ENCODE data around the gene ISG15. TPM values are rescaled to one million over a fixed set of nuclear protein-coding genes. Genes with fewer than 3 reads are reported as not detected.

Gene ISG15
- total RNA-seq, 1 experiment from 2014 or later: 165 TPM

DNA sequence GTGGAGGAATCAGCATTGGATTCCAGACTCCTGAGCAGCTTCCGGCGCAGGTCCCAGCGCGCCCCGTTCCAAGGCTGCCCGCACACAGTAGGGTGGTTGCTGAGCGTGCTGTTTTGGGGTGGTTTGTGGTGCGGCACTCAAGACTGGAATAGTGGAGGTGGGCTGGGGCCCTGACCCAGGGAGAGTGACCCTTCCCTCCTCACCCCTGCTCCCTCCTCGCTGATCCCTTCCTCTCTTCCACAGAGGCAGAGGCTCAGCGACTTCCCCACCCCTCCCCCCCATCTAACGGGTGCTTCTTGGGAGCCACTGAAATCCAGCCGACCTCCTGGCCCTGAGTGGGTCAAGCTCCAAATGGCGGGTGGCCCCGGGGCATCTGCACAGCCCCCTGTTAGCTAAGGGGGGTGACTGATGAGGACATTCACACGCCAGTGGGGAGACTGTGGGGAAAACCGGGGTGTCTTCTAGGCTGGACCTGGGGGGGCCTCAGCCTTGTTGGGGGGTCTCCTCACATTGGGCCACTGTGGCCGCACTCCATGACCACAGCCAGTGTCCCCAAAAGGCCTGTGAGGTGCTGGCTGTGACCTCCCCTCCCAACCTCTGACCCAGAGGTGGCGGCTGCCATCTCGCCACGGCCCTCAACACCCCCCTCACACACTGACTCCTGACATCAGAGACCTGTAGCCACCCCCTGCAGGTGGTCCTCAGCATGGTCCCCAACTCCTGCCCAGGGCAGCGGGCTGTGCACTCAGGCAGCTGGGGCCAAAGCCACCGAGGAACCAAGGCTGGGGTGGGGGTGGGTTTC is 9.5 kb upstream of the ISG15 start:
- TF ChIP-seq, protein P1, sequence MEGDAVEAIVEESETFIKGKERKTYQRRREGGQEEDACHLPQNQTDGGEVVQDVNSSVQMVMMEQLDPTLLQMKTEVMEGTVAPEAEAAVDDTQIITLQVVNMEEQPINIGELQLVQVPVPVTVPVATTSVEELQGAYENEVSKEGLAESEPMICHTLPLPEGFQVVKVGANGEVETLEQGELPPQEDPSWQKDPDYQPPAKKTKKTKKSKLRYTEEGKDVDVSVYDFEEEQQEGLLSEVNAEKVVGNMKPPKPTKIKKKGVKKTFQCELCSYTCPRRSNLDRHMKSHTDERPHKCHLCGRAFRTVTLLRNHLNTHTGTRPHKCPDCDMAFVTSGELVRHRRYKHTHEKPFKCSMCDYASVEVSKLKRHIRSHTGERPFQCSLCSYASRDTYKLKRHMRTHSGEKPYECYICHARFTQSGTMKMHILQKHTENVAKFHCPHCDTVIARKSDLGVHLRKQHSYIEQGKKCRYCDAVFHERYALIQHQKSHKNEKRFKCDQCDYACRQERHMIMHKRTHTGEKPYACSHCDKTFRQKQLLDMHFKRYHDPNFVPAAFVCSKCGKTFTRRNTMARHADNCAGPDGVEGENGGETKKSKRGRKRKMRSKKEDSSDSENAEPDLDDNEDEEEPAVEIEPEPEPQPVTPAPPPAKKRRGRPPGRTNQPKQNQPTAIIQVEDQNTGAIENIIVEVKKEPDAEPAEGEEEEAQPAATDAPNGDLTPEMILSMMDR (IDR thresholded peaks at IDR 0.05; ENCODE audit: unreplicated experiment): no peak
- no TSS peak for BruUV-seq (replicated peaks)
- Mint-ChIP-seq H3K4me3 (ENCODE audit: low read depth, unreplicated experiment) (no peak overlapping the region), H3K9me3 (ENCODE audit: low read depth, unreplicated experiment) (no peaks in the 10 kb centered on the region), H3K4me1 (ENCODE audit: low read depth, unreplicated experiment) (peaks cover 22% of the 10 kb centered on the region), H3K27me3 (ENCODE audit: unreplicated experiment) (no peaks in the 10 kb centered on the region), H3K36me3 (ENCODE audit: insufficient read depth, unreplicated experiment) (peaks cover 49% of the 10 kb centered on the region), H3K27ac (ENCODE audit: unreplicated experiment) (no peak overlapping the region)
- intact Hi-C loops (cut with micrococcal nuclease; ENCODE audit: unreplicated experiment): no loop called here
- DNase-seq: no peak
- CTCF ChIA-PET: no interaction called here

DNA sequence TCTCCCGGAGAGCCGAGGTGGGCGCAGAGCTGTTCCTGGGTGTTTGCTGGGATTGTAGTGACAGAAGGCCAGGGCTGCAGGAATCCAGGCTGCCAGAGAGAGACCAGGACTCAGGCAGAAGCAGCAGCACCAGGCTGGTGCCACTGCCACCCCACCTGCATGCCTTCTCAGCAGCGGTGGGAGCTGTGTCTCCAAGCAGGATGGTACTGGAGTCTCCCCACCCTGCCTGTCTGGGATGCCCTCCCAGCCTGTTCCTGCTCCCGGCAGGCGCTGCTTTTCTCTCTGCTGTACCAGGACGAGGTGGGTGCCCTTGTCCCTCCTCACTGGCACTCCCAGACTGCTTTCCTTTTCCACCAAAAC is 8.9 kb upstream of the ISG15 start:
- CTCF ChIA-PET: no interaction called here
- Mint-ChIP-seq H3K4me3 (ENCODE audit: low read depth, unreplicated experiment) (no peak overlapping the region), H3K27ac (ENCODE audit: unreplicated experiment) (peak overlapping the region; percentile 28), H3K9me3 (ENCODE audit: low read depth, unreplicated experiment) (no peaks in the 10 kb centered on the region), H3K4me1 (ENCODE audit: low read depth, unreplicated experiment) (peaks cover 22% of the 10 kb centered on the region), H3K27me3 (ENCODE audit: unreplicated experiment) (no peaks in the 10 kb centered on the region), H3K36me3 (ENCODE audit: insufficient read depth, unreplicated experiment) (peaks cover 45% of the 10 kb centered on the region)
- BruUV-seq (replicated peaks): no TSS peak
- no peak for DNase-seq
- intact Hi-C loops (cut with micrococcal nuclease; ENCODE audit: unreplicated experiment): no loop called here
- TF ChIP-seq, protein P1 (IDR thresholded peaks at IDR 0.05; ENCODE audit: unreplicated experiment): no peak

DNA sequence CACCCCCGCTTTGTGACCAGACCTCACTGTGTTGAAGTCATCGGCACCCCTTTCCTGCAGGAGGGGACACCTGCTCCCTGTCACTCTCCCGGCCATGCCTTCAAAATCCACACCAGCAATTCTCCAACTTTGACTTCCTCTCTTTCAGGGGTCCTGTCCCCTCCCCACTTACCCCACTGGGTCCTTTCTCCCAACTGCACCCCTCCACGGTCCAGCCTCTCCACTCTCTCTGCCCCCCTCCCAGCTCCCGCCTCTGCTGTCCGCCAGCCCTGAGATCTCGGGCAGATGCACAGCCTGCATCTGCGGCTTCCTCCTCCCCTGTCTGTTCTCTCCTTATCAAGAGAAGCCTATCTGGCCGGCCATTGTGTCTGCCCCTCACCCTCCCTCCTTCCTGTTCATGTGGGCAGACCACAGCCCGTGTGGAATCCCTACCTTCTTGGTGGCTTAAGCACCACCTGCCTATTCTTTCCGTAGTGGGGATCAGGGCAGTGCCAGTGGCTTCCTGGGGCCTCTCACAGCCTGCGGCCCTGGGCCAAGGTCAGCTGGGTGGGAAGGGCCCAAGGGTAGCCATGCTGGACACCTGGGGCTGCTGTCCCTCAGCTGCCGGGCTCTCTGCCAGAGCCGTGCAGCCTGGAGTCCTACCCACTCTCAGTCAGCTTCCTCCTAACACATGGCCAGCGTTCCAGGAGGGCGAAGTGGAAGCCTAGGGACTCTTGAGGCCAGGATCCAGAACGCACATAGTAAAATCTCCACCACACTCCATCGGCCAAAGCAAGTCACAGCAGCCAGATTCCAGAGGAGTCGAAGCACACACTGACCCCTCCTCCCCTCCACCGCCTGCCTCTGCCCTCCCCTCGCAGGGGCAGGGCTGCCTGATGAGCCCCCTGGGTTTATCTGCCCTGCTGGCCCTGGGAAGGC is 8.3 kb upstream of the ISG15 start:
- intact Hi-C loops (cut with micrococcal nuclease; ENCODE audit: unreplicated experiment): no loop called here
- Mint-ChIP-seq H3K4me3 (ENCODE audit: low read depth, unreplicated experiment) (no peak overlapping the region), H3K36me3 (ENCODE audit: insufficient read depth, unreplicated experiment) (peaks cover 40% of the 10 kb centered on the region), H3K9me3 (ENCODE audit: low read depth, unreplicated experiment) (no peaks in the 10 kb centered on the region), H3K27ac (ENCODE audit: unreplicated experiment) (peak overlapping the region; percentile 28), H3K27me3 (ENCODE audit: unreplicated experiment) (no peaks in the 10 kb centered on the region), H3K4me1 (ENCODE audit: low read depth, unreplicated experiment) (peaks cover 22% of the 10 kb centered on the region)
- peak; percentile 34 for DNase-seq
- BruUV-seq (replicated peaks): no TSS peak
- TF ChIP-seq, protein P1 (IDR thresholded peaks at IDR 0.05; ENCODE audit: unreplicated experiment): no peak
- CTCF ChIA-PET: interaction anchor here (0.5 kb wide), 1 partner anchor 69 kb away, joined by 4 read pairs; the partner anchor contains the start of gene RNF223

DNA sequence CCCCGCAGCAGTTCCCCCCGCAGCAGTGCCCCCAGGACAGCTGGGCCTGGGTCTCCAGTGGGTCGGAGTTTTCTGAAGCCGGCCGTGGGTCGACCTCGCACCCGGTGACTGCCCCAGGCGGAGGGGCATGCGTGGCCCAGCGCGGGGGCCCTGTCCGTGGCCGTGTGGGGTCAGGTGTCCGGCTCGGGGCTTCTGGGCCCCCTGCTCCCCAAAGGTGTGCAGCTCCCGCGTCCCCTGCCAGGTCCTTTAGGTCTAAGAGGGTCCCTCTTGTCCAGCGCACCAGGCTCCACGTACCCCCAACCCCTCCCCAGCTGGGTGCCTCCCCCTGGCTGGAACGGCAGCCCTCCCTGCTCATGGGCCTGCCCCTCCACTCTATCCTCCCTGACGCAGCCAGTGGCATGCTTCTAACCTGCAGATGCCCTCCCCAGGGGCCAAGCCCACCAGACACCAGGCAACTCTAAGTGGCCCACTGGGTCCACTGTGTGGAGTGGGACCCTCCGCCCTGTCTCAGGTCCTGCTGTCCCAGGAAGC is 7.5 kb upstream of the ISG15 start:
- TF ChIP-seq, protein P1 (IDR thresholded peaks at IDR 0.05; ENCODE audit: unreplicated experiment): no peak
- DNase-seq: no peak
- no peaks in the 10 kb centered on the region for H3K27me3 Mint-ChIP-seq (ENCODE audit: unreplicated experiment)
- intact Hi-C loops (cut with micrococcal nuclease; ENCODE audit: unreplicated experiment): no loop called here
- H3K4me3 Mint-ChIP-seq (ENCODE audit: low read depth, unreplicated experiment): peak overlapping the region; percentile 49
- H3K27ac Mint-ChIP-seq (ENCODE audit: unreplicated experiment): peak overlapping the region; percentile 44
- peaks cover 32% of the 10 kb centered on the region for H3K36me3 Mint-ChIP-seq (ENCODE audit: insufficient read depth, unreplicated experiment)
- no TSS peak for BruUV-seq (replicated peaks)
- CTCF ChIA-PET: interaction anchor here (0.9 kb wide), 1 partner anchor 59 kb away, joined by 3 read pairs; no protein-coding TSS in a partner anchor
- H3K9me3 Mint-ChIP-seq (ENCODE audit: low read depth, unreplicated experiment): no peaks in the 10 kb centered on the region
- H3K4me1 Mint-ChIP-seq (ENCODE audit: low read depth, unreplicated experiment): peaks cover 22% of the 10 kb centered on the region

Data from Calu3 (cell line).